ENCODE measurements around the gene CAPRIN2.

GRCh38 chr12:30748147-30748546 lies 6.6 kb downstream of the CAPRIN2 start:
- TF ChIP-seq, protein P1, sequence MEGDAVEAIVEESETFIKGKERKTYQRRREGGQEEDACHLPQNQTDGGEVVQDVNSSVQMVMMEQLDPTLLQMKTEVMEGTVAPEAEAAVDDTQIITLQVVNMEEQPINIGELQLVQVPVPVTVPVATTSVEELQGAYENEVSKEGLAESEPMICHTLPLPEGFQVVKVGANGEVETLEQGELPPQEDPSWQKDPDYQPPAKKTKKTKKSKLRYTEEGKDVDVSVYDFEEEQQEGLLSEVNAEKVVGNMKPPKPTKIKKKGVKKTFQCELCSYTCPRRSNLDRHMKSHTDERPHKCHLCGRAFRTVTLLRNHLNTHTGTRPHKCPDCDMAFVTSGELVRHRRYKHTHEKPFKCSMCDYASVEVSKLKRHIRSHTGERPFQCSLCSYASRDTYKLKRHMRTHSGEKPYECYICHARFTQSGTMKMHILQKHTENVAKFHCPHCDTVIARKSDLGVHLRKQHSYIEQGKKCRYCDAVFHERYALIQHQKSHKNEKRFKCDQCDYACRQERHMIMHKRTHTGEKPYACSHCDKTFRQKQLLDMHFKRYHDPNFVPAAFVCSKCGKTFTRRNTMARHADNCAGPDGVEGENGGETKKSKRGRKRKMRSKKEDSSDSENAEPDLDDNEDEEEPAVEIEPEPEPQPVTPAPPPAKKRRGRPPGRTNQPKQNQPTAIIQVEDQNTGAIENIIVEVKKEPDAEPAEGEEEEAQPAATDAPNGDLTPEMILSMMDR (IDR thresholded peaks at IDR 0.05) = no peak
- TF ChIP-seq POLR2A (IDR thresholded peaks at IDR 0.05) = no peak

Data from testis (tissue), 2 donors.